H1 (cell line): ENCODE data around the gene KCNAB2. TPM values are rescaled to one million over a fixed set of nuclear protein-coding genes. Genes with fewer than 3 reads are reported as not detected.

Source experiments
- BACH1 ChIP-seq: IDR thresholded peaks from 2 replicates; pipeline ENCODE4 v1.6.1; 2012; ENCODE audit warnings: low read length, improper control_type of control experiment
- CTCF ChIP-seq, 3 experiments: IDR thresholded peaks; 1 replicate in 2 of 3; 2 replicates in 1 of 3; pipeline versions ENCODE4 v1.5.1 to v1.6.1; 2011; ENCODE audit warnings: low read length in 3 of 3, mild to moderate bottlenecking in 3 of 3, inconsistent platforms in 2 of 3, low read depth in 1 of 3, moderate library complexity in 1 of 3; ENCODE audit not compliant: insufficient read depth in 1 of 3; ENCODE audit errors: control extremely low read depth in 1 of 3
- GABPA ChIP-seq: IDR thresholded peaks from 2 replicates; pipeline ENCODE4 v1.6.1; 2011; ENCODE audit warnings: mild to moderate bottlenecking, low read length, moderate library complexity, borderline replicate concordance; ENCODE audit not compliant: insufficient read depth
- JUN ChIP-seq: IDR thresholded peaks from 2 replicates; pipeline ENCODE4 v1.6.1; 2011; ENCODE audit warnings: low read depth, mild to moderate bottlenecking, improper control_type of control experiment, low read length
- KDM4A ChIP-seq: IDR thresholded peaks from one replicate; pipeline ENCODE4 v1.7.1; 2012; ENCODE audit warnings: low read depth, mild to moderate bottlenecking, moderate library complexity, low read length, inconsistent platforms; ENCODE audit not compliant: severe bottlenecking
- RFX5 ChIP-seq: IDR thresholded peaks from 2 replicates; pipeline ENCODE4 v1.6.1; 2011; ENCODE audit warnings: low read depth, low read length, improper control_type of control experiment, borderline replicate concordance
- RXRA ChIP-seq: IDR thresholded peaks from 2 replicates; pipeline ENCODE4 v1.6.1; 2011; ENCODE audit warnings: low read depth, mild to moderate bottlenecking, low read length, moderate library complexity; ENCODE audit not compliant: insufficient read depth
- SP1 ChIP-seq: IDR thresholded peaks from 2 replicates; pipeline ENCODE4 v1.6.1; 2011; ENCODE audit warnings: low read depth, low read length
- SP2 ChIP-seq: IDR thresholded peaks from 2 replicates; pipeline ENCODE4 v1.6.1; 2012; ENCODE audit warnings: mild to moderate bottlenecking, low read length, inconsistent platforms
- SP4 ChIP-seq: IDR thresholded peaks from 2 replicates; pipeline ENCODE4 v1.6.1; 2012; ENCODE audit warnings: low read length, inconsistent platforms
- TBP ChIP-seq: IDR thresholded peaks from 2 replicates; pipeline ENCODE4 v1.6.1; 2011; ENCODE audit warnings: low read depth, low read length, improper control_type of control experiment
- ZNF274 ChIP-seq: IDR thresholded peaks from 2 replicates; pipeline ENCODE4 v1.7.0; 2012; ENCODE audit warnings: low read length, borderline replicate concordance; ENCODE audit errors: extremely low read depth
- polyA plus RNA-seq, 7 experiments: library from polyadenylated mRNA; depleted of rRNA in 3 of 7; stranded (reverse) in 5 of 7; unstranded in 2 of 7; fragments of >200 nt in 5 of 7; fragments of 200-250 nt in 2 of 7; gene quantifications; 1 replicate in 5 of 7; 2 replicates in 1 of 7; 4 replicates in 1 of 7; pipeline versions ENCODE4 v1.2.1 to v1.2.3, GENCODE V29; 2011 to 2013; ENCODE audit warnings: missing spikeins in 2 of 7, mixed read lengths in 2 of 7
- total RNA-seq: library from RNA; stranded (reverse); fragmentation: NEBNext Ultra II Directional; extraction: Animal tissue kit (Norgen Biotek cat#: 25700); gene quantifications from 2 replicates; pipeline ENCODE4 v1.2.1, GENCODE V29; 2021
- TF ChIP-seq, protein P1 (sequence below): IDR thresholded peaks from 2 replicates; pipeline ENCODE4 v1.6.1; 2012; ENCODE audit warnings: inconsistent platforms

KCNAB2 gene
- total and polyA plus RNA-seq, 2 of the 8 experiments (the other 6 are each of a cell fraction or from before 2014, with no cell fraction given) = 4.5 to 7.0 TPM

- peak in 2 of 3 experiments; percentile 73 to 77; a peak in 3 of 4 replicates for TF ChIP-seq CTCF (IDR thresholded peaks at IDR 0.05; ENCODE audit: control extremely low read depth in 1 of 3, insufficient read depth in 1 of 3, low read depth in 1 of 3, low read length in 3 of 3)
- TF ChIP-seq SP2 = no peak
- no peak for TF ChIP-seq SP4
- TF ChIP-seq JUN = no peak
- TF ChIP-seq, protein P1, sequence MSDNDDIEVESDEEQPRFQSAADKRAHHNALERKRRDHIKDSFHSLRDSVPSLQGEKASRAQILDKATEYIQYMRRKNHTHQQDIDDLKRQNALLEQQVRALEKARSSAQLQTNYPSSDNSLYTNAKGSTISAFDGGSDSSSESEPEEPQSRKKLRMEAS = peak; percentile 94
- TF ChIP-seq RXRA = no peak
- no peak for TF ChIP-seq BACH1
- TF ChIP-seq KDM4A = no peak
- no peak for TF ChIP-seq GABPA
- TF ChIP-seq SP1 = peak; percentile 61; the same call in 1 of the 2 replicates
- TF ChIP-seq RFX5 = no peak
- no peak for TF ChIP-seq TBP
- no peak for TF ChIP-seq ZNF274
- TF ChIP-seq, all 59 proteins: peak for 6
Observed at GRCh38 chr1:6033986-6034749, 11.5 kb upstream of the KCNAB2 start (continued).
